K562 (cell line): ENCODE data around the gene RELCH. TPM values are rescaled to one million over a fixed set of nuclear protein-coding genes. Genes with fewer than 3 reads are reported as not detected.

Experiments used
- ATAC-seq: fragments of 200-7000 bp; cut with Tn5 transposase; 3 replicates; pipeline ENCODE4 v1.9.1; 2020; ENCODE audit warnings: moderate library complexity
- BruUV-seq: library from RNA; stranded (reverse); fragments of 400-500 nt; replicated peaks from 2 replicates; lab custom pipeline; 2021; lab: Mats Ljungman, UMichigan
- CTCF ChIA-PET: fragments of 300-600 bp; formaldehyde crosslinking; extraction: SDS; loops from one replicate; lab custom pipeline; 2021; ENCODE audit warnings: low intra/inter-chr PET ratio; lab: Yijun Ruan, JAX
- POLR2A ChIA-PET: fragments of 300-600, 350-650 bp; sonication (Branson Sonifier 250); formaldehyde crosslinking; extraction: SDS; loops from one replicate; lab custom pipeline; 2021; ENCODE audit warnings: antibody characterized with exemption, inconsistent platforms; lab: Yijun Ruan, JAX
- DNase-seq, 4 experiments: peaks; one replicate each; pipeline versions ENCODE4 v3.0.0 to v3.0.0-alpha.2; 2011 to 2018; ENCODE audit warnings: low spot score in 3 of 4, mixed read lengths in 3 of 4; ENCODE audit errors: extremely low read depth in 1 of 4
- FAIRE-seq: peaks from 2 replicates; lab custom pipeline; 2011; peaks lifted over from hg19 to GRCh38; lab: Jason Lieb, UNC
- H2AFZ ChIP-seq: 2 replicates; pipeline ENCODE4 v1.6.0; 2011; ENCODE audit warnings: low read depth, low read length, control low read depth, inconsistent platforms
- H3K27ac ChIP-seq: fragments of 200-600 bp; 3 replicates; pipeline ENCODE4 v1.8.0; 2011; ENCODE audit warnings: low read depth, mild to moderate bottlenecking, control low read depth, inconsistent platforms, low read length, moderate library complexity, mixed read lengths; ENCODE audit errors: extremely low read depth
- H3K27me3 ChIP-seq, 2 experiments: fragments of 300-600 bp in 1 of 2; 2 replicates in 1 of 2; 3 replicates in 1 of 2; pipeline versions ENCODE4 v1.6.0 to v1.8.0; 2011; ENCODE audit warnings: inconsistent platforms in 2 of 2, low read length in 2 of 2, mild to moderate bottlenecking in 1 of 2, mixed read lengths in 1 of 2, moderate library complexity in 1 of 2; ENCODE audit not compliant: control insufficient read depth in 2 of 2, insufficient read depth in 2 of 2
- H3K36me3 ChIP-seq: fragments of 300-600 bp; 3 replicates; pipeline ENCODE4 v1.8.0; 2011; ENCODE audit warnings: mild to moderate bottlenecking, low read length, inconsistent platforms; ENCODE audit not compliant: control insufficient read depth, insufficient read depth
- H3K4me1 ChIP-seq, 2 experiments: fragments of 200-600 bp in 1 of 2; replicated peaks in 1 of 2; 2 replicates in 1 of 2; 3 replicates in 1 of 2; pipeline versions ENCODE4 v1.5.1 to v1.8.0; 2011; ENCODE audit warnings: inconsistent platforms in 2 of 2, low read length in 2 of 2, mild to moderate bottlenecking in 1 of 2, mixed read lengths in 1 of 2, moderate library complexity in 1 of 2; ENCODE audit not compliant: control insufficient read depth in 2 of 2, insufficient read depth in 2 of 2
- H3K4me2 ChIP-seq: 2 replicates; pipeline ENCODE4 v1.6.1; 2011; ENCODE audit warnings: low read length, control low read depth, inconsistent platforms, mixed read lengths; ENCODE audit not compliant: insufficient read depth
- H3K4me3 ChIP-seq: fragments of 200-600 bp; sonication (generic), shearing (Covaris generic); 2 replicates; pipeline ENCODE4 v1.5.1; 2016; ENCODE audit warnings: control low read depth, inconsistent platforms
- H3K79me2 ChIP-seq: fragments of 200-600 bp; 3 replicates; pipeline ENCODE4 v1.8.0; 2011; ENCODE audit warnings: low read length, inconsistent platforms; ENCODE audit not compliant: control insufficient read depth, insufficient read depth
- H3K9ac ChIP-seq, 2 experiments: 2 replicates each; pipeline versions ENCODE4 v1.6.0 to v1.6.1; 2011; ENCODE audit warnings: low read depth in 2 of 2, low read length in 2 of 2, control low read depth in 1 of 2, inconsistent platforms in 1 of 2, mild to moderate bottlenecking in 1 of 2, mixed read lengths in 1 of 2; ENCODE audit not compliant: insufficient read depth in 1 of 2
- H3K9me1 ChIP-seq: one replicate; pipeline ENCODE4 v1.6.0; 2011; ENCODE audit warnings: inconsistent platforms, mild to moderate bottlenecking, low read length, moderate library complexity; ENCODE audit not compliant: control insufficient read depth, insufficient read depth
- H3K9me3 ChIP-seq: replicated peaks from 2 replicates; pipeline ENCODE4 v1.5.1; 2011; ENCODE audit warnings: low read depth, low read length, inconsistent platforms; ENCODE audit not compliant: control insufficient read depth, insufficient read depth
- H4K20me1 ChIP-seq: replicated peaks from 2 replicates; pipeline ENCODE4 v1.6.1; 2011; ENCODE audit warnings: low read length, inconsistent platforms, mixed read lengths; ENCODE audit not compliant: control insufficient read depth, insufficient read depth
- MXI1 ChIP-seq: IDR thresholded peaks from 2 replicates; pipeline ENCODE4 v1.6.1; 2011; ENCODE audit warnings: low read depth, mild to moderate bottlenecking, improper control_type of control experiment, low read length
- NR2C1 ChIP-seq, 2 experiments: fragments of 450-650 bp; IDR thresholded peaks; 2 replicates each; pipeline ENCODE4 v1.6.1; 2017; ENCODE audit warnings: mild to moderate bottlenecking in 2 of 2, antibody characterized with exemption in 1 of 2, inconsistent platforms in 1 of 2, missing compliant biosample characterization in 1 of 2, missing genetic modification characterization in 1 of 2
- PHF20 ChIP-seq: fragments of 450-650 bp; IDR thresholded peaks from 2 replicates; pipeline ENCODE4 v1.6.1; 2018; ENCODE audit not compliant: partially characterized antibody
- PML ChIP-seq: IDR thresholded peaks from 2 replicates; pipeline ENCODE4 v1.6.1; 2012; ENCODE audit warnings: low read length, inconsistent platforms
- SP2 ChIP-seq: IDR thresholded peaks from 2 replicates; pipeline ENCODE4 v1.6.1; 2011; ENCODE audit warnings: mild to moderate bottlenecking, low read depth, low read length, moderate library complexity; ENCODE audit not compliant: poor library complexity, severe bottlenecking; ENCODE audit errors: extremely low read depth
- ZEB2 ChIP-seq: fragments of 450-650 bp; IDR thresholded peaks from 2 replicates; pipeline ENCODE4 v1.6.1; 2016
- ZFP36 ChIP-seq: fragments of 150-350 bp; IDR thresholded peaks from 2 replicates; pipeline ENCODE4 v1.6.1; 2018; ENCODE audit warnings: low read length, low read depth; ENCODE audit not compliant: partially characterized antibody
- WGBS: fragments of 100-300 bp; shearing (Covaris generic); methylation state at CpG from one replicate; pipeline ENCODE4 v1.1.6; 2016; ENCODE audit warnings: low coverage, mixed read lengths; ENCODE audit not compliant: insufficient coverage; ENCODE audit errors: missing lambda C conversion rate; 5-methylcytosine and 5-hydroxymethylcytosine counted together
- in situ Hi-C: fragments of 300-500 bp; cut with MboI; formaldehyde crosslinking; loops from 4 replicates; pipeline ENCODE4 v1.15.0; 2018; ENCODE audit warnings: inconsistent platforms, mixed read lengths
- intact Hi-C: fragments of 100-400 bp; cut with micrococcal nuclease; formaldehyde crosslinking; loops from 2 replicates; pipeline ENCODE4 v1.14.2; 2022
- polyA plus RNA-seq, 8 experiments: library from polyadenylated mRNA; depleted of rRNA in 4 of 8; stranded (reverse) in 5 of 8; unstranded in 3 of 8; fragments of >200 nt; fragmentation: Nextera tagmentation in 2 of 8; fragmentation: Illumina TruSeq in 1 of 8; extraction: Ambion mirVana in 2 of 8; extraction: Trizol in 1 of 8; gene quantifications; 2 replicates each; pipeline versions ENCODE4 v1.2.1 to v1.2.3, GENCODE V29; 2011 to 2014; ENCODE audit warnings: inconsistent platforms in 1 of 8, missing spikeins in 1 of 8
- total RNA-seq, 7 experiments: library from RNA; depleted of rRNA in 6 of 7; stranded (reverse); fragments of >200 nt in 6 of 7; fragmentation: Illumina TruSeq in 2 of 7; extraction: Trizol in 2 of 7; gene quantifications; 2 replicates each; pipeline versions ENCODE4 v1.2.1 to v1.2.3, GENCODE V29; 2011 to 2021; ENCODE audit warnings: low replicate concordance in 1 of 7

RELCH gene
- total and polyA plus RNA-seq, 9 of the 15 experiments (the other 6 are each of a cell fraction or from before 2014, with no cell fraction given) = 1.4 to 13.6 (median 7.6) TPM

DNA sequence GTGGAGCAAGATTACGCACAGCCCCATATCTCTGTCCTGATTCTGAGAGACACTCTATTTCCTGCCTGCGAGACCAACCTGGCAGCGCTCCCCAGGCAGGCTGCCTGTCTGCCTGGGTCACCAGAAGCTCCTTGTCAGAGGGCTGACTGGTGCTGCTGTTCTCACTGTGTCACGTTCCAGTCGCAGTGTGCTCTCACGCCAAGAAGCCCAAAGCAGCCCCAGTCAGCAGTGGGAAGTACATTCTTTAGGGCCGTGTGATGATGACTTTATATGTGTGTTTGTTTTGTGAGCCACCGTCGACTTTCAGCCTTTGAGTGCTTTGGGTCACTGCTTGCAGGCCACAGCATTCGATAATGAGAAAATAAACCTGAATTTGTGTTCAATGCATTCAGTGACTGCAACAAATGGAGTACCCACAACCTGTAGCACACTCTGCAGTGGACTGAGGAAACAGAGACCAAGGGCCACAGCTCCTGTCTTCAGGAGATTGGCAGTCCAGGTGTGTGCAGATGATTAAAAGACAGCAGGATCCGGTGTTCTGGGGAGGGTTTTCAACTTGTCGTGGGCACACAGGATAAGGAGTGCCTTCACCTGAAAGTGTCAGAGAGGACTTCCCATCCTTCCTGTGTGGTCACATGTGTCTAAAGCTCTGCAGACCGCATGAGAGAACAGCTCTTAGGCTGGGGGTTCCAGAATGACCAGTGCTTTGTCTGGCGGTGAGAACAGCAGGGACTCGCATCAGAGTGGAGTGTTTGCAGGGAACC lies 142.8 kb downstream of the RELCH start:
- H3K4me3 ChIP-seq = no peak overlapping the region
- POLR2A ChIA-PET = interaction anchor here (0.6 kb wide), 1 partner anchor 193 kb away, joined by 3 read pairs; the partner anchor contains the start of gene ZCCHC2
- no peaks in the 10 kb centered on the region for H3K79me2 ChIP-seq
- H4K20me1 ChIP-seq = peaks cover 3% of the 10 kb centered on the region; the same call in 1 of the 2 replicates
- H3K36me3 ChIP-seq = no peaks in the 10 kb centered on the region
- peaks cover 28 to 51% of the 10 kb centered on the region in 2 experiments for H3K27me3 ChIP-seq
- BruUV-seq = no TSS peak
- intact Hi-C loops (loop anchor here (10.0 kb wide), 1 partner anchor 145 kb away; the partner anchor contains the start of genes PIGN and RELCH), in situ Hi-C loops (no loop called here)
- no peak for TF ChIP-seq PML
- no peak for TF ChIP-seq MXI1
- ATAC-seq (no peak), DNase-seq (no peak), FAIRE-seq (no peak)
- no peak overlapping the region for H3K4me2 ChIP-seq
- CTCF ChIA-PET = no interaction called here
- H3K27ac ChIP-seq = no peak overlapping the region
- H3K4me1 ChIP-seq = peaks cover 4 to 12% of the 10 kb centered on the region in 2 experiments; a peak in 3 of 5 replicates
- H3K9me3 ChIP-seq = no peaks in the 10 kb centered on the region
- WGBS = 2% methylated on average over 14 of the region's 15 CpGs
- no peaks in the 10 kb centered on the region for H3K9me1 ChIP-seq
- H3K9ac ChIP-seq = no peak overlapping the region
- H2AFZ ChIP-seq = no peak overlapping the region

- DNase-seq (no peak), ATAC-seq (no peak), FAIRE-seq (no peak)
- 4% methylated on average over 7 of the region's 7 CpGs for WGBS
- H3K4me3 ChIP-seq = no peak overlapping the region
- no peak for TF ChIP-seq SP2
- TF ChIP-seq ZEB2 = no peak
- TF ChIP-seq ZFP36 = no peak
- no peak for TF ChIP-seq NR2C1 (IDR thresholded peaks at IDR 0.05)
- no peak for TF ChIP-seq NR2C1 (tag; IDR thresholded peaks at IDR 0.05)
- TF ChIP-seq PHF20 = no peak
- H2AFZ ChIP-seq = no peak overlapping the region
- BruUV-seq = no TSS peak
- peaks cover 3 to 5% of the 10 kb centered on the region in 2 experiments; a peak in 3 of 5 replicates for H3K4me1 ChIP-seq
- POLR2A ChIA-PET = interaction anchor here (0.6 kb wide), 1 partner anchor 192 kb away, joined by 3 read pairs; the partner anchor contains the start of gene ZCCHC2
- peaks cover 28 to 51% of the 10 kb centered on the region in 2 experiments for H3K27me3 ChIP-seq
- no peaks in the 10 kb centered on the region for H3K79me2 ChIP-seq
- CTCF ChIA-PET = no interaction called here
- no peak overlapping the region for H3K4me2 ChIP-seq
- no peak overlapping the region for H3K9ac ChIP-seq
- in situ Hi-C loops (no loop called here), intact Hi-C loops (no loop called here)
- peaks cover 3% of the 10 kb centered on the region; the same call in 1 of the 2 replicates for H4K20me1 ChIP-seq
- no peaks in the 10 kb centered on the region for H3K9me3 ChIP-seq
- no peak overlapping the region for H3K27ac ChIP-seq
- no peaks in the 10 kb centered on the region for H3K9me1 ChIP-seq
- no peaks in the 10 kb centered on the region for H3K36me3 ChIP-seq
These were observed 143.6 kb downstream of the RELCH start for GRCh38 chr18:62330650-62331049.
